Naive thymus-derived CD4-positive, alpha-beta T cell (primary cell): Measurements from ENCODE around the gene SYNDIG1. TPM values are rescaled to one million over a fixed set of nuclear protein-coding genes. Genes with fewer than 3 reads are reported as not detected.

Experiments used
- ATAC-seq: fragments of 150-1000 bp; cut with Tn5 transposase; 2 replicates; pipeline ENCODE4 v1.10.0; 2021; ENCODE audit warnings: mild to moderate bottlenecking, moderate library complexity
- CTCF ChIA-PET: fragments of 350-600 bp; sonication (Branson Sonifier 250); formaldehyde crosslinking; loops from one replicate; lab custom pipeline; 2021; ENCODE audit warnings: antibody characterized with exemption; lab: Charles Lee
- POLR2A ChIA-PET: fragments of 350-600 bp; sonication (Branson Sonifier 250); formaldehyde crosslinking; loops from one replicate; lab custom pipeline; 2021; ENCODE audit warnings: antibody characterized with exemption, inconsistent platforms; lab: Charles Lee
- DNase-seq, 9 donors: peaks; one replicate each; pipeline versions ENCODE4 v3.0.0 to v3.0.0-alpha.2; 2020 to 2022; ENCODE audit warnings: mixed read lengths in 1 of 9
- H3K27ac ChIP-seq: one replicate; pipeline ENCODE4 v1.7.0; 2013; ENCODE audit warnings: mild to moderate bottlenecking, low read depth, low read length, moderate library complexity
- H3K27me3 ChIP-seq, 2 donors: one replicate each; pipeline ENCODE4 v1.7.0; 2013; ENCODE audit warnings: low read length in 2 of 2, mild to moderate bottlenecking in 2 of 2, moderate library complexity in 2 of 2; ENCODE audit not compliant: control insufficient read depth in 2 of 2, insufficient read depth in 2 of 2
- H3K36me3 ChIP-seq, 3 experiments: 1 replicate in 2 of 3; 2 replicates in 1 of 3; pipeline ENCODE4 v1.7.0; 2013; ENCODE audit warnings: low read length in 3 of 3, mild to moderate bottlenecking in 3 of 3, moderate library complexity in 1 of 3; ENCODE audit not compliant: insufficient read depth in 3 of 3, control insufficient read depth in 2 of 3
- H3K4me1 ChIP-seq, 2 donors: one replicate each; pipeline ENCODE4 v1.7.0; 2013; ENCODE audit warnings: low read length in 2 of 2, mild to moderate bottlenecking in 2 of 2, moderate library complexity in 1 of 2; ENCODE audit not compliant: control insufficient read depth in 2 of 2, insufficient read depth in 2 of 2
- H3K4me3 ChIP-seq: 2 replicates; pipeline ENCODE4 v1.7.0; 2013; ENCODE audit warnings: mild to moderate bottlenecking, low read length
- H3K9me3 ChIP-seq, 3 experiments: 1 replicate in 2 of 3; 2 replicates in 1 of 3; pipeline ENCODE4 v1.7.0; 2013; ENCODE audit warnings: low read length in 3 of 3; ENCODE audit not compliant: control insufficient read depth in 2 of 3
- H3K27ac Mint-ChIP-seq, 9 donors: one replicate each; pipeline ENCODE4 v1.8.0; 2020 to 2022; ENCODE audit warnings: mixed read lengths in 9 of 9, mild to moderate bottlenecking in 8 of 9, moderate library complexity in 5 of 9, inconsistent platforms in 2 of 9
- H3K27me3 Mint-ChIP-seq, 5 donors: one replicate each; pipeline ENCODE4 v1.8.0; 2021 to 2022; ENCODE audit warnings: mixed read lengths in 5 of 5, mild to moderate bottlenecking in 1 of 5
- H3K36me3 Mint-ChIP-seq, 5 donors: one replicate each; pipeline ENCODE4 v1.8.0; 2020 to 2022; ENCODE audit warnings: mixed read lengths in 5 of 5, mild to moderate bottlenecking in 3 of 5, inconsistent platforms in 1 of 5
- H3K4me1 Mint-ChIP-seq, 7 donors: one replicate each; pipeline ENCODE4 v1.8.0; 2020 to 2022; ENCODE audit warnings: mixed read lengths in 7 of 7, mild to moderate bottlenecking in 3 of 7, inconsistent platforms in 1 of 7
- H3K4me3 Mint-ChIP-seq, 10 donors: one replicate each; pipeline ENCODE4 v1.8.0; 2020 to 2022; ENCODE audit warnings: mild to moderate bottlenecking in 10 of 10, mixed read lengths in 10 of 10, moderate library complexity in 6 of 10, inconsistent platforms in 2 of 10
- H3K9me3 Mint-ChIP-seq, 11 donors: one replicate each; pipeline ENCODE4 v1.8.0; 2020 to 2022; ENCODE audit warnings: mixed read lengths in 11 of 11, mild to moderate bottlenecking in 4 of 11, inconsistent platforms in 1 of 11, moderate library complexity in 1 of 11
- intact Hi-C, 2 donors: fragments of 100-400 bp; cut with micrococcal nuclease; formaldehyde crosslinking; loops; one replicate each; pipeline ENCODE4 v1.15.1; 2023
- polyA plus RNA-seq, 2 donors: library from polyadenylated mRNA; unstranded; fragments of 300-500 nt; fragmentation: Illumina TruSeq; gene quantifications; one replicate each; pipeline ENCODE4 v1.2.3, GENCODE V29; 2021
- total RNA-seq, 6 experiments: library from RNA in 5 of 6; stranded (reverse) in 5 of 6; gene quantifications; 1 replicate in 5 of 6; 2 replicates in 1 of 6; pipeline ENCODE4 v1.2.3 and lab custom pipeline; 2021 to 2026

The SYNDIG1 gene
- total and polyA plus RNA-seq, 7 experiments from 2014 or later: not detected

GRCh38 chr20:24518515-24518914, 49.1 kb downstream of the SYNDIG1 start:
- POLR2A ChIA-PET: no interaction called here
- Histone ChIP-seq H3K27me3 (no peaks in the 10 kb centered on the region), H3K4me3 (no peak overlapping the region), H3K27ac (no peak overlapping the region), H3K4me1 (no peaks in the 10 kb centered on the region), H3K36me3 (no peaks in the 10 kb centered on the region), H3K9me3 (no peaks in the 10 kb centered on the region)
- CTCF ChIA-PET: no interaction called here
- Mint-ChIP-seq H3K36me3 (no peaks in the 10 kb centered on the region), H3K27me3 (peaks cover 0 to 7% (median 0%) of the 10 kb centered on the region in 5 donors), H3K9me3 (peaks cover 0 to 5% (median 0%) of the 10 kb centered on the region in 11 donors), H3K27ac (no peak overlapping the region), H3K4me1 (no peaks in the 10 kb centered on the region), H3K4me3 (no peak overlapping the region)
- no peak for ATAC-seq
- intact Hi-C loops: no loop called here
- DNase-seq: no peak

GRCh38 chr20:24519476-24519875, 50.0 kb downstream of the SYNDIG1 start:
- Mint-ChIP-seq H3K27ac (no peak overlapping the region), H3K27me3 (peaks cover 0 to 3% (median 0%) of the 10 kb centered on the region in 5 donors), H3K4me3 (no peak overlapping the region), H3K4me1 (no peaks in the 10 kb centered on the region), H3K36me3 (no peaks in the 10 kb centered on the region), H3K9me3 (peaks cover 0 to 3% (median 0%) of the 10 kb centered on the region in 11 donors)
- H3K4me3 ChIP-seq: no peak overlapping the region
- no peak overlapping the region for H3K27ac ChIP-seq
- DNase-seq (no peak), ATAC-seq (no peak)
- CTCF ChIA-PET: no interaction called here
- H3K9me3 ChIP-seq: no peaks in the 10 kb centered on the region
- H3K36me3 ChIP-seq: no peaks in the 10 kb centered on the region
- H3K27me3 ChIP-seq: no peaks in the 10 kb centered on the region
- POLR2A ChIA-PET: no interaction called here
- no peaks in the 10 kb centered on the region for H3K4me1 ChIP-seq
- intact Hi-C loops: no loop called here

GRCh38 chr20:24521032-24521431, 51.6 kb downstream of the SYNDIG1 start:
- Mint-ChIP-seq H3K9me3 (peaks cover 0 to 3% (median 0%) of the 10 kb centered on the region in 11 donors), H3K36me3 (no peaks in the 10 kb centered on the region), H3K27me3 (no peaks in the 10 kb centered on the region), H3K4me1 (no peaks in the 10 kb centered on the region), H3K27ac (no peak overlapping the region), H3K4me3 (no peak overlapping the region)
- ChIA-PET POLR2A (no interaction called here), CTCF (no interaction called here)
- no peak overlapping the region for H3K4me3 ChIP-seq
- no peak overlapping the region for H3K27ac ChIP-seq
- DNase-seq: no peak
- no peaks in the 10 kb centered on the region for H3K36me3 ChIP-seq
- H3K9me3 ChIP-seq: no peaks in the 10 kb centered on the region
- H3K27me3 ChIP-seq: no peaks in the 10 kb centered on the region
- no peaks in the 10 kb centered on the region for H3K4me1 ChIP-seq
- no peak for ATAC-seq
- intact Hi-C loops: no loop called here

GRCh38 chr20:24522452-24523330, 53.3 kb downstream of the SYNDIG1 start:
- peaks cover 0 to 4% (median 0%) of the 10 kb centered on the region in 5 donors for H3K27me3 Mint-ChIP-seq
- H3K4me1 ChIP-seq: no peaks in the 10 kb centered on the region
- no peaks in the 10 kb centered on the region for H3K36me3 Mint-ChIP-seq
- H3K27me3 ChIP-seq: no peaks in the 10 kb centered on the region
- no peak overlapping the region for H3K27ac ChIP-seq
- DNase-seq (no peak), ATAC-seq (peak; percentile 20)
- peaks cover 0 to 4% (median 0%) of the 10 kb centered on the region in 11 donors for H3K9me3 Mint-ChIP-seq
- no peak overlapping the region for H3K27ac Mint-ChIP-seq
- ChIA-PET CTCF (no interaction called here), POLR2A (no interaction called here)
- no peaks in the 10 kb centered on the region for H3K9me3 ChIP-seq
- no peak overlapping the region for H3K4me3 Mint-ChIP-seq
- intact Hi-C loops: no loop called here
- H3K4me1 Mint-ChIP-seq: no peaks in the 10 kb centered on the region
- no peaks in the 10 kb centered on the region for H3K36me3 ChIP-seq
- no peak overlapping the region for H3K4me3 ChIP-seq

GRCh38 chr20:24523661-24524060, 54.2 kb downstream of the SYNDIG1 start:
- peaks cover 0 to 4% (median 0%) of the 10 kb centered on the region in 11 donors for H3K9me3 Mint-ChIP-seq
- Histone ChIP-seq H3K4me1 (no peaks in the 10 kb centered on the region), H3K27me3 (no peaks in the 10 kb centered on the region), H3K9me3 (no peaks in the 10 kb centered on the region), H3K4me3 (no peak overlapping the region), H3K36me3 (no peaks in the 10 kb centered on the region), H3K27ac (no peak overlapping the region)
- no peaks in the 10 kb centered on the region for H3K36me3 Mint-ChIP-seq
- no peak overlapping the region for H3K27ac Mint-ChIP-seq
- intact Hi-C loops: no loop called here
- peaks cover 0 to 4% (median 0%) of the 10 kb centered on the region in 5 donors for H3K27me3 Mint-ChIP-seq
- CTCF ChIA-PET: interaction anchor here (0.6 kb wide), 1 partner anchor 986 kb away, joined by 4 read pairs; no protein-coding TSS in a partner anchor
- ATAC-seq: no peak
- DNase-seq: no peak
- POLR2A ChIA-PET: no interaction called here
- no peaks in the 10 kb centered on the region for H3K4me1 Mint-ChIP-seq
- no peak overlapping the region for H3K4me3 Mint-ChIP-seq

GRCh38 chr20:24528583-24529368, 59.3 kb downstream of the SYNDIG1 start:
- H3K4me1 ChIP-seq: no peaks in the 10 kb centered on the region

More at GRCh38 chr20:24528583-24529368, 59.3 kb downstream of the SYNDIG1 start:
- Histone ChIP-seq H3K27ac (no peak overlapping the region), H3K27me3 (no peaks in the 10 kb centered on the region), H3K4me3 (no peak overlapping the region), H3K9me3 (no peaks in the 10 kb centered on the region), H3K36me3 (no peaks in the 10 kb centered on the region)
- Mint-ChIP-seq H3K27me3 (peaks cover 0 to 7% (median 4%) of the 10 kb centered on the region in 5 donors), H3K4me1 (no peaks in the 10 kb centered on the region), H3K27ac (no peak overlapping the region), H3K9me3 (peaks cover 0 to 7% (median 0%) of the 10 kb centered on the region in 11 donors), H3K4me3 (no peak overlapping the region), H3K36me3 (no peaks in the 10 kb centered on the region)
- CTCF ChIA-PET: no interaction called here
- intact Hi-C loops: no loop called here
- POLR2A ChIA-PET: no interaction called here
- ATAC-seq (no peak), DNase-seq (no peak)
